GM18505 (cell line): Measurements from ENCODE around the gene ERCC1.
A peak's percentile ranks its signal among the peaks of the same experiment; 100 is the strongest.

ENCODE experiments used
- ATAC-seq: cut with Tn5 transposase; IDR thresholded peaks from one replicate; pipeline ENCODE4 v1.9.1; 2021; ENCODE audit not compliant: unreplicated experiment
- POLR2A ChIP-seq: IDR thresholded peaks from 4 replicates; pipeline ENCODE4 v1.6.1; 2011; ENCODE audit warnings: borderline replicate concordance; ENCODE audit not compliant: insufficient read depth, insufficient read length; ENCODE audit errors: extremely low read depth

ERCC1 gene

DNA sequence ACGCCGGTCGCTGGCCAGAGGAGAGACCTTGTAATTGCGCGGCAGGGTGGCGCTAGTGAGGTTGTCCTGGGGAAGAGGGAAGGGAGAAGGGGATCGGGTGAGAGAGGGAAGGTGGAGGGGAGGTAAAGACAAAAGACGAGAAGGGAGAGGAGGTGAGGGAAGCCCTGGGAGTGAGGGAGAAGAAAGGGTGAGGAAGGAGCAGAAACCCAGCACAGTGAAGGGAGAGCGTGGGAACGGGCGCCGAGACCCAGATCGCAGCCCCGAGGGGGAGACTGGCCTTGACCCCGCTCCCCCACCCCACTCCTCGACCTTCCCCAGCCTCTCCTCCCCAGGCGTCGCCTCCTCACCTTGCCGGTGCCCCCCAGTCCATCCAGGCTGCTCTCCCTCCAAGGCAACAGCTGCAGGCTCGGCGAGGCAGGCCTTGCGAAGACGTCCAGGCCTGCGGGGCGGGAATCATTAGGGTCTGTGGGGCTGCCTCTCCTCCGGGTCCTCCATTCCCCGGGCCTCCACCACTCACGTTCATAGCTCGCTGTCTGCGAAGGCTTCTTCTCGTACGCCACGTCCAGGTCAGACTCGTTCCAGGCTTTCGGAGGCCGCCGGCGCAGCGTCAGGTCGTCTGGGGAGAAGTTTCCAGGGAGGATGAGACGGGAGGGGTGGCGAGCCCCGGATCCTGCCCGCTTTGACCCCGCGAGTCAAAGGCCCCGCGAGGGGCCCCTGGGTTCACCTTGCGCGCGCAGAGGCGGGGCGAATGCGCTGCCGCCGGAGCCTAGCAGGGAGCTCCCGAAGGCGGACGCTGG is 27.7 kb downstream of the ERCC1 start:
- no peak for TF ChIP-seq POLR2A
- no peak for ATAC-seq

DNA sequence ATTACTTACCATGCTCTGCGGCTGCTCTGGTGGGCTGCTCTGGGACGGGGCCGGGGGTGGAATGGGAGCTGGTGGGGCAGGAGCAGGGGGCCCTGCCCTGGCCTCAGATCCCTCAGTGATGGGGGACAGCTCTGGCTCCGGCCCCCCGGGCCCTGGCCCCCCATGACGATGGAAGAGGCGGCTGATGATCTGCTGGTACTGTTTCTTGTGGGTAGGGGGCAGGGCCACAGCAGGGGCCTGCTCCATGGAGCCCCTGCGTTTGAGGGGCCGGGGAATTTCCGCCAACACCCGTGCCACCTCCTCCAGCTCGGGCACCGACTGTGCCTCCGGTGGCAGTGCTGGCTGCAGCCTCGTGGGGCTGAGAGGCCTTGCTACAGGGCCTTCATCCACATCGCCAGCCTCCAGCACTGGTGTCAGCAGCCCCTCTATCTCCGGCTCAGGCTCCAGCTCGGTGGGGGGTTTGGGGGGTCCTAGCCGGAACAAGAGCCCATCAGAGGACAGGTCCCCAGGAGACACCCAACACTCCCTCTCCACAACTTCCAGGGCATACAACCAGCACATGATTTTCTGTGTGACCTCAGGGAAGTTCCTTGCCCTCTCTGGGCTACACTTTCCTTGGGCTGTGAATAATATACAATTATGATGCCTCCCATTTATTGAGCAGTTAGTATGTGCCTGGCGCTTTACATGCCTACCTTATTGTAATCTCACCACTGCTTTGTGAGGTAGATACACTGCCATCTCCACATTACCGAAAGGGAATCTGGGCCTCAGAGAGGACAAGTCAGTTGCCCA is 31.6 kb downstream of the ERCC1 start:
- no peak for TF ChIP-seq POLR2A
- ATAC-seq, result no peak

DNA sequence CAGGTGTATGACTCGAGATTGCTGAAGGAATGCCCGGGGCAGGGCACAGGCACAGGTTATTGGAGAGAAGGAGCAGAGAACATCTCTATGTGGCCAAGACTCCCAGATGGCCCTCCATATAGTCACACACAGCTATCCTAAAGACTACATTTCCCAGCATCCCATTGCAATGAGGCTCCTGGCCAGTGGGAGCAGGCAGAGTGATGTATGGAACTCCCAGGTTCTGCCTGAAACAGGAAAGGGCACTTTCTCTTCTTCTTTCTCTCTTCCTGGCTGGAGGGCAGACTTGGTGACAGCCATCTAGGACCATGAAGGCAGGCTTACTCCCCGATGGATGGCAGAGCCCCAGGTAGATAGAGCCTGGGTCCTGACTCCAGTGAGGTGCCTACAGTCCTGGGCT is 32.4 kb downstream of the ERCC1 start:
- no peak for ATAC-seq
- TF ChIP-seq POLR2A, result no peak

DNA sequence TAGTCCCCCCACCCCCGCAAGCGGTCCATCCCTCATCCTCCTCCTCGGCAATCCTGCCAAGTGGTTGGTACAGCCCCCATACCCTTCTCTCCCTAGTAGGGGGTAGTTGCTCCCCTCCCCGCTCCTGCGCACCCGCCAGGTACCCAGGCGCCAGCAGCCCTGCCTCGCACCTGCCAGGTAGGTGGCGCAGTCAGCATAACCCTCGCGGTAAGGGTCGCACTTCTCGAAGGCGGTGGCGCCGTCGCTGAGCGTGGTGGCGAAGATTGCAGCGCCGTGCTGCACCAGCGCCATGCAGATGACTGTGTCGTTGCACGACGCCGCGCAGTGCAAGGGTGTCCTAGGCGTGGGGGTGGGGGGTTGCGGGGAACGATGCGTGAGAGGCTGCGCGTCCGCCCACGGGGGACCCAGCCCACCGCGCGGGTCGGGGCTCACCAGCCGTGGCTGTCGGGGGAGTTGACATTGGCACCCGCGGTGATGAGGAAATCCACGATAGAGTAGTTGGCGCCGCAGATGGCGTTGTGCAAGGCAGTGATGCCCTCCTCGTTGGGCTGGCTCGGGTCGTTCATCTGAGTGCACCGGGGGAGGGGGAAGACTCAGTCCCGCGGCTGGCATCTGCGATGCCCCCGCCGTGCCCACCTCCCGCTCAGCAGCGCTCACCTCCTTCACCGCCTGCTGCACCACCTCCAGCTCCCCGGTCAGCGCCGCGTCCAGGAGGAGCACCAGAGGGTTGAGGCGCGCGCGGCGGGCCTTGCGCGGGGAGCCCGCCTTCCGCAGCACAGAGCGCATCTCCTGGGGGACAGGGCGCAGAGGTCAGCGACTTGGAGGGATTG is 38.1 kb downstream of the ERCC1 start:
- TF ChIP-seq POLR2A, result no peak
- ATAC-seq, result no peak

DNA sequence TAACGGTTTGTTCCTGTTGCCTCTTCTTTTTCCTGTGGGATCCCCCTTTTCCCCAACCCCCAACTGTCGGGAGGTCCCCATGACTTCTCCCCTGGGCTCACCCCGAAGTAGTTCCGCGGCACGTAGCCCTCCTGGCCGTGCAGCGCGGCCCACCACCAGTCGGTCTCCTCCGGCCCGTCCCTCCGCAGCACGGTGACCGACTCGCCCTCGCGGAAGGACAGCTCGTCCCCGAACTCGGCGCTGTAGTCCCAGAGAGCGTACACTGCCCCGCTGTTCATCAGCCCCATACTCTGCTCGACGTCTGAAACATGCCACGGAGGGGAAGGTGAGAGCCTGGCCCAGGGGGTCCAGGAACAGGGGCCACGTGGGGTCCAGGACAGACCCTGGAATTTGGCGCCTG is 41.3 kb downstream of the ERCC1 start:
- no peak for TF ChIP-seq POLR2A

DNA sequence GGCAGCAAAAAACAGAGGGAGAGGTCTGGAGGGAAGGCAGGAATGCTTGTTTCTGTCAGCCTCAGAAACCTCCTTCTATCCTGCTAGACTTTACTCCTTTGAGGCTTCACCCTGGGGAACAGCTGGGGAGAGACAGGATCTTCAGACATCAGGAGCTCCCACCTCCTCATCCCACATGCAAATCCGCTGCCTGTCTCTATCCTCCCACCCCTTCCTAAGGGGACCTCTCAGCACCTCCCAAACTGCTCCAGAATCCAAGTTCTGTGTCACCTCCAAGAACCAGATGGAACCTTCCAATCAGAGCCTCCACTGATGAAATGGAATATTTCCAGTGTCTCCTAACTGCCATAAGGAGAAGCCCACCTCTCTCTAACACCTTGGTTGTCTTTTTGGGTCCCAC is 43.6 kb downstream of the ERCC1 start:
- ATAC-seq, result no peak
- no peak for TF ChIP-seq POLR2A

More for the DNA sequence above, 41.3 kb downstream of the ERCC1 start:
- ATAC-seq, result no peak

DNA sequence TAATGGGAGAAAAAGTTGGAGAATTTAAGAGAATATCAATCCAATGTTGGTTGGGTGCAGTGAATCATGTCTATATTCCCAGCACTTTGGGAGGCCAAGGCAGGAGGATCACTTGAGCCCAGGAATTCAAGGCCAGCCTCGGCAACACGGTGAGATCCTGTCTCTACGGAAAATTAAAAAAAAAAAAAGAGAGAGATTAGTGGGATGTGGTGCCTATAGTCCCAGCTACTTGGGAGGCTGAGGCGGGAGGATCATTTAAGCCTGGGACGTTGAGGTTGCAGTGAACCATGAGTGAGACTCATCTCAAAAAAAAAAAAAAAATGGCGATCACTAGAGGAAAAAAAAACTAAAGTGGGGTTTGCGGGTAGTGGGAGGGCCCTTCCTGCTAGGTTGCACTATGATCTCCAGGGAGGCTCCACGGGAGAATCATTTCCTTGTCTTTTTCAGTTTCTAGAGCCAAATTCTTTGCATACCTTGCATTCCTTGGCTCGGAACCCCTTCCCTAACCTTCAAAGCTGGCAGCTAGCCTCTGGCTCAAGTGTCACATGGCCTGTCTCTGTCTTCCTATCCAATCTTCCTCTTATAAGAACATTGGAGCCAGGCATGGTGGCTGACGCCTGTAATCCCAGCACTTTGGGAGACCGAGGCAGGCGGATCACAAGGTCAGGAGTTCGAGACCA is 47.5 kb downstream of the ERCC1 start:
- TF ChIP-seq POLR2A, result no peak

DNA sequence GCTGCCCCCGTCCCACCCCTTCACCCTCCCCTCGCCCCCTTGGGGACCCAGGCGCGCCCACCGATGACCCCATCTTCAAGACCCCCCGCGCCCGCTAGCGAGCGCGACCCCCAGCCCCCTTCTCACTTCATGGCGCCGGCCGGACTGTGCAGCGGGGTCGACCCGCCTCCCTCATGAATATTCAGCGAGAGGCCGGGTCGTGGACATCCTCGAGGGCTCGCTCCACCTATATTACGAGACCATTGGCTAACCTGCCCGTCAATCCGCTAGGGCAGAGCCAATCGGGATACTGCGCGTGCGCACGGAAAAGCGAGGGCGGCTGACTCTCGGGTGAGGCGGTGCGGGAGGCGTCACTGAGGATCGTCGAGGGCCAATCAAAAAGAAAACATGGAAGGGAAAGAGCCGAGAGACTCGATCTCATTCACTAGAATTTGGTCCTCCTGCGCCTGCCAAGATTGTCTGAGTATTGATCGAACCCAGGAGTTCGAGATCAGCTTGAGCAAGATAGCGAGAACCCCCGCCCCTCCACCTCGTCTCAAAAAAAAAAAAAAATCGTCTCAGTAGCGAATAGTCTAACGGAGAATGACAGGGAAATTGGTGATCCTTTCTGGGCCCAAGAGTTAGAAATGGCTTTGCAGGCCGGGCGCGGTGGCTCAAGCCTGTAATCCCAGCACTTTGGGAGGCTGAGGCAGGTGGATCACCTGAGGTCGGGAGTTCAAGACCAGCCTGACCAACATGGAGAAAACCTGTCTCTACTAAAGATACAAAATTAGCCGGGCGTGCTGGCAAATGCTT is 53.1 kb downstream of the ERCC1 start, which contains the start of gene ERCC2:
ERCC2 (minus strand) TSS at position 164 of the 795 bp plus-strand sequence; CDS start at position 131, 33 bp downstream.
- ATAC-seq, result peak; percentile 92
- peak; percentile 66 for TF ChIP-seq POLR2A

More for the DNA sequence above, 47.5 kb downstream of the ERCC1 start:
- ATAC-seq, result no peak

DNA sequence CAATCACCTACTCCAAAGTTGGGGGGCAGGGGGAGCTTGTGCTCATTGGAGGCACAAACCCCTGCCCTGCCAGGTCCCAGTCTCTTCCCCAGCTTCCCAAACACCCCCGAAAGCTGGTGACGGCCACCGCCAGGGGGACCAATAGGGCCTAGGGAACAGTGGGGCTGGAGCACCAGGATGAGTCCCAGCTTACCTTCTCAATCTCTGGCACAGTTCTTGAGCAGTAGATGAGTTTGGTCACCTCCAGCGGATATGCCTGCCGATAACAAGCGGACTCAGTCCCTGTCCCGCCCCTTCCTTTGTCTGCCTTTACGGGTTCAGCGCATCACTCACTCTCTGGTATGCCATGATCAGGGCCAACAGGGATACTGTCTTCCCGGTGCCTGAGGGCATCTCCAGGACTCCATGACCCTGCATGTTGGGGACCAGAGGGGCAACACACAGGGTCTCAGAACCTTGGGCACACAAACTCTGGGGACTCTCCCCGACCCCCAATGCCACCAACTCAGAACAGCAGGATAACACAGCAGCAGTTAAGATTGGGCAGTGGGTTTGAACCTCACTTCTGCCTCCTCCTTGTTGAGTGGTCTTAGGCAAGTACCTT is 54.9 kb downstream of the ERCC1 start:
- TF ChIP-seq POLR2A, result no peak
- no peak for ATAC-seq

DNA sequence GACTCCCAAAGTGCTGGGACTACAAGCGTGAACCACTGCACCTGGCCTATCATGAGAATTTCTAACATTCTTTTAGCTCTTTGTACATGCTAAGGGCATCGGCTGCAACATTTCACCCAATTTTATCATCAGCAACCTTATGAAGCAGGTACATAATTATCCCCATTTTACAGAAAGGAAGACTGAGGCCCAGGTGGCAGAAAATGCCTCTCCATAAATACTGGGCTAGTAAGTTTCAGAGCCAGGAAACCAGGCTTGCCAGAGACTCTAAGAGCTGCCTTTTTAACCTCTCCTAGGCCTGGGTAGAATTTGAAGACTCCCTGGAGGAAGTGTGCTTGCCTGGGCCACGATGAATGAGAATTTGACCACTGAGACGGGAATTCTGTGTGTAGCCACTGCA is 55.6 kb downstream of the ERCC1 start:
- TF ChIP-seq POLR2A, result no peak
- no peak for ATAC-seq

DNA sequence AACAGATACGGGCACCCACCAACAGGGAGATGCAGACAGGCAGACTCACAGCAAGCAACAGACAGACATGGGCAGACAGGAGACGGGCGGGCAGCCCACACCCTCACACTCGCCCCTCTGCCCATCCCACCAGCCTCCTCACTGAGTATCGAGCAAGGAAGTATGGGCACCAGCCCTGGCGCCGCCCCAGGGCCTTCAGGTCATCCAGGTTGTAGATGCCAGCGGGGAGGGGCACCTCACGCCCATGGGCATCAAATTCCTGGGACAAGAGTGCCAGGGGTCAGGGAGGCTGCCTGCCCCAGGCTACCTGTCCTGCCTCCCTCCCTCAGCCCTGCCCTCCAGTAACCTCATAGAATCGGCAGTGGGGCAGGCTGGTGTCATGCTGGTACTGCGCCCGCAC is 59.0 kb downstream of the ERCC1 start:
- ATAC-seq, result no peak
- TF ChIP-seq POLR2A, result no peak
